GM12865 (cell line): ENCODE measurements around the gene KCNJ12.
"Not testable (repeated sequence)": the region's sequence is repeated elsewhere in the genome, so short reads cannot be mapped to it uniquely, and the experiment has no call there.

Source experiments
- DNase-seq: peaks from one replicate; pipeline ENCODE4 v3.0.0; 2010; ENCODE audit warnings: low read depth
- H3K4me3 ChIP-seq: 2 replicates; pipeline ENCODE4 v1.5.1; 2011; ENCODE audit warnings: mild to moderate bottlenecking, low read depth, low read length, control low read depth
- TF ChIP-seq, protein P1 (sequence below): IDR thresholded peaks from 2 replicates; pipeline ENCODE4 v1.5.1; 2011; ENCODE audit warnings: low read length, control low read depth, low read depth, inconsistent platforms; ENCODE audit not compliant: insufficient read depth; ENCODE audit errors: missing control alignments

KCNJ12 gene

DNA sequence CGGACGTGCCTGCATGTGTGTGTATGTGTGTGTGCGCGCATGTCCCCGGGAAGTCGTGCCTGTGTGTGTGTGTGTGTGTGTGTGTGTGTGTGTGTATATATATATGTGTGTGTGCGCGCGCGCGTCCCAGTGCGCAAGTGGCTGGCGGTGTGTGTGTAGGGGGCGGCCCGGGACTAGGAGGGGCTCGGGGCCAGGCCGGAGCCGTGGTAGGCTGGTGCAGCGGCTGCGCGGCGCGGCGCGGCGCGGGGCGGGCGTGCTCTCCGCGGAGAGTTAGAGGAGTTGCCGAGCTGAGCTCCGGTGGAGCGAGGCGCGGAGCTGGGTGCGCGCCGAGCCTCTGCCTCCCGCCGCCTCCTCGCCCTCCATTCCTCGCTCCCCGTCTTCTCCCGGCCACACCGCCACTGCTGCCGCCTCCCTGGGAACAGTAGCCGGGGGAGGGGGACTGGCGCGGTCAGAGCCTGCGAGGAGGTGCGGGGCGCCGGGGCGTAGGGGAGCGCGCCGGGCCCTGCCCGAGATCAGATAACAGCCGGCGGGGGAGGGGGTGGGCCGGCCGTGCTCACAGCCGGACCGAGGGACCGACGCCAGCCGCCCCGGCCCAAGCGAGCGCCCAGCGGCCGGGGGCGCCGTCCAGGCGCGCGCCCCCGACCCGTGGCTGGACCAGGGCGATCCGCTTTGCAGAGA lies at the start of gene KCNJ12:
KCNJ12 (plus strand) TSS at position 277 of the 678 bp plus-strand sequence. CDS start 38,986 bp downstream, outside the sequence.
- H3K4me3 ChIP-seq, result no peak within 1 kb of the TSS
- no peak for DNase-seq
- TF ChIP-seq, protein P1, sequence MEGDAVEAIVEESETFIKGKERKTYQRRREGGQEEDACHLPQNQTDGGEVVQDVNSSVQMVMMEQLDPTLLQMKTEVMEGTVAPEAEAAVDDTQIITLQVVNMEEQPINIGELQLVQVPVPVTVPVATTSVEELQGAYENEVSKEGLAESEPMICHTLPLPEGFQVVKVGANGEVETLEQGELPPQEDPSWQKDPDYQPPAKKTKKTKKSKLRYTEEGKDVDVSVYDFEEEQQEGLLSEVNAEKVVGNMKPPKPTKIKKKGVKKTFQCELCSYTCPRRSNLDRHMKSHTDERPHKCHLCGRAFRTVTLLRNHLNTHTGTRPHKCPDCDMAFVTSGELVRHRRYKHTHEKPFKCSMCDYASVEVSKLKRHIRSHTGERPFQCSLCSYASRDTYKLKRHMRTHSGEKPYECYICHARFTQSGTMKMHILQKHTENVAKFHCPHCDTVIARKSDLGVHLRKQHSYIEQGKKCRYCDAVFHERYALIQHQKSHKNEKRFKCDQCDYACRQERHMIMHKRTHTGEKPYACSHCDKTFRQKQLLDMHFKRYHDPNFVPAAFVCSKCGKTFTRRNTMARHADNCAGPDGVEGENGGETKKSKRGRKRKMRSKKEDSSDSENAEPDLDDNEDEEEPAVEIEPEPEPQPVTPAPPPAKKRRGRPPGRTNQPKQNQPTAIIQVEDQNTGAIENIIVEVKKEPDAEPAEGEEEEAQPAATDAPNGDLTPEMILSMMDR, result no peak

- not testable (repeated sequence) for DNase-seq
These were observed 48.2 kb upstream of the KCNJ12 start for GRCh38 chr17:21327921-21328320.

DNA sequence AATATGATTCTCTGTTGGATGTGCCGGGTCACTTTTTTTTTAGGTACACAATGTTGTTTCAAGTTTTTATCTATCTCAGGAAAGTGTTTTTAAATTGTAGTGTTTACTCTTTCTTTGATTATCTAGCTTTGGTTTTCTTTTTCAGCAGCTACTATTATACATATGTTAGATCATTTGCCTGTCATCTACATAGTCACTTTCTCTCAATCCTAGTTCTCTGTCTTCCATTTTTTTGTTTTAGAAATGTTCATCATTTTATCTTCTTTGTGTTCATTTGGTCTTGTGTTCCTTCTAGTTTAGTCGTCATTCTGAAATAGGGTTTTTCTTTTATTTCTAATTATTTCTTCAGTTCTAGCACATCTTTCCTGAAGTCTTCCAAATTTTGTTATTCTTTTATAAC lies 47.4 kb upstream of the KCNJ12 start:
- DNase-seq, H3K4me3 ChIP-seq: not testable (repeated sequence)

More at GRCh38 chr17:21327921-21328320, 48.2 kb upstream of the KCNJ12 start:
- not testable (repeated sequence) for H3K4me3 ChIP-seq

- H3K4me3 ChIP-seq, result no peak overlapping the region
These were observed 45.6 kb upstream of the KCNJ12 start for GRCh38 chr17:21330436-21331160.

DNA sequence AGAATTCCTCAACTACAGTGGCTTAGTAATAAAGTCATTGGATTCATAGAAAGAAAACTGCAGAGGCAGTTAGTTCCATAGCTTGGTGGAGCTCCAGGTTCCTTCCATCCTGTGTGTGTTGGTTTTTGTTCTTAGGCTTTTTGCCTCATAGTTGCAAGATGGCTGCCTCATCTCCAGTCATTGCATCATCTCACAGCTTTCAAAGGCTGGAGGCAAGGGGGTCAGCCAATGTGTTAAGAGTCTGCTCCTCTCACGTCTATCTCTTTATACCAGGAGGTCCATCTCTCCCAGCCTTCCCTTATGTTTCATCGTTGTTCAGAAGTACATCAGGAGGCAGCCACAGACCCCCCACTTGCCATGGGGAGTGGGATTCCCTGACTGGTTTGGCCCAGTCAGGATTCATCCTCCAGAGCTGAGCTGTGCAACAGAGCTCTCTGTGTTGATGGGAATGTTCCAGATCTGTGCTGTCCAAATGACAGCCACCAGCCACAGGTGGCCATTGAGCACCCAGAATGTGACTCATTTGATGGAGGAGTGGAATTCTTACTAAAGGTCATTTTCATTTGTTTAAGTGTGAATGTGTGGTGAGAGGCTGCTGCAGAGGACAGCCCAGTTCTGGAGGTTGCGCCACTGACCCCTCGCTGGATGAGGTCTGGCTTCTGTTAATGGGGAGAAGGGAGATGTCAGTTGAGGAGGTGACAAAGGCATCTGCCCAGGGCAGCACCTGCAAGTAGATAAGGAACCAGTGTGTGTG lies 39.4 kb upstream of the KCNJ12 start:
- DNase-seq, H3K4me3 ChIP-seq: not testable (repeated sequence)

More at GRCh38 chr17:21330436-21331160, 45.6 kb upstream of the KCNJ12 start:
- no peak for DNase-seq
- TF ChIP-seq, protein P1, result no peak

GRCh38 chr17:21337981-21338625 lies 38.1 kb upstream of the KCNJ12 start:
- DNase-seq, H3K4me3 ChIP-seq: not testable (repeated sequence)

- DNase-seq, result no peak
- TF ChIP-seq, protein P1, result no peak
- no peak overlapping the region for H3K4me3 ChIP-seq
These were observed 37.1 kb upstream of the KCNJ12 start for GRCh38 chr17:21339011-21339410.

GRCh38 chr17:21339571-21339970 lies 36.6 kb upstream of the KCNJ12 start:
- not testable (repeated sequence) for DNase-seq, H3K4me3 ChIP-seq

- not testable (repeated sequence) for H3K4me3 ChIP-seq, DNase-seq
These were observed 35.8 kb upstream of the KCNJ12 start for GRCh38 chr17:21340407-21340806.

DNA sequence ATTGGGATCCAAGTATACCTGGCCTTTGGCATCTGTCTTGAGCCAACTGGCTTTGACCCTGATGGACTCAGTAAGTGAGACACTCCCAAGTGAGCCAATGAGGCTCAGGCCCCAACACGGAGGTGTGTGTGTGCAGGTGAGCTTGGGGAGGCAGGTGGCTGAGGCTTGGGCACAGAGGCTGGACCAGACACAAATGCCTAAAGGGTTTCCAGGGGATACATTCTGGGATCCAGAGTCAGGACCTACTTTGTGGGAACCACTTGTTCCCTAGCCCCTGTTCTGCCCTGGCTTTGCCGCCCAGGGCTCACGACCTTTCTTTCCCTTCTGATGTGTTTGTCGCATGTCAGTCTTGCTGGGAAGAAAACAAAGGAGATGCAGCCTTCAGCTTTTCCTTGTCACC lies 34.9 kb upstream of the KCNJ12 start:
- DNase-seq, H3K4me3 ChIP-seq: not testable (repeated sequence)

GRCh38 chr17:21341925-21342540 lies 34.1 kb upstream of the KCNJ12 start:
- H3K4me3 ChIP-seq, DNase-seq: not testable (repeated sequence)

DNA sequence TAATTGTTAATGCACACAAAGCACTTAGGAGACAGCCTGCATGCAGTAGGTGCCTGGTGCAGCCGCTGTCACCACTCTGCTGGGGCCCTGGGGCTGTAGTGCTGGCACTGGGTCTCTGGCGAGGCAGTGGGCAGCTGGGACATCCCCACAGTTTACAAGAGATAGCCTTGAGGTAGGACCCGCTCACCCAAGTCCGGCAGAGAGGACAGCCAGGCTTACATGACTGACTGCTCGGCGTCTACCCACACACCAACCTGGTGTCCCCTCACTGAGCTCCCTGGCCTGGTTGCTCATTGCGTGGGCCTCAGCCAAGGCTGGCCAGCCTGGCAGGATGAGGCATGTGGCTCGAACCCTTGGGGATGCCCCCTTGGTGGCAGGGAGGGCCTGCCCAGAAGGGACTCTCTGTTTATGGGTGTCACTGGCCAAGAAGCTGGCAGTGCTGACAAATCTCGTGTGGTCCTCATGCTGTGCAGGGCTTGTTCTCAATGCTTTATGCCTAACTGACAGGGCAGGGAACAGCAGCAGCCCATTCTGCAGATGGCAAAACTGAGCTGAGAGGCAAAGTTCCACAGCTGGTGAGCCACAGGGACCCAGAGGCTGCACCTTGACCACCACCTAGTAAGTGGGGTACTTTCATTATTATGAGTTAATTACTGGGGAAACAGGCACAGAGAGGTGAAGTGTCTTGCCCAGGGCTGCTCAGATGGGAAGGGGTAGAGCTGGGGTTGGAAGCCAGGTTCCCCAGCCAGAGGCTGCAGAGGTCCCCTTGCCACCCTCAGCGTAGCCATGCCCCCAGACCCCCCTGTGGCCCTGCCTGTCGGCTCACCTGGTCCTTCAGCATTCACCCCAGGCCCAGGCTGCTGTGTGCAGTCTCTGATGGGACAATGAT lies 32.9 kb upstream of the KCNJ12 start:
- not testable (repeated sequence) for H3K4me3 ChIP-seq, DNase-seq

DNA sequence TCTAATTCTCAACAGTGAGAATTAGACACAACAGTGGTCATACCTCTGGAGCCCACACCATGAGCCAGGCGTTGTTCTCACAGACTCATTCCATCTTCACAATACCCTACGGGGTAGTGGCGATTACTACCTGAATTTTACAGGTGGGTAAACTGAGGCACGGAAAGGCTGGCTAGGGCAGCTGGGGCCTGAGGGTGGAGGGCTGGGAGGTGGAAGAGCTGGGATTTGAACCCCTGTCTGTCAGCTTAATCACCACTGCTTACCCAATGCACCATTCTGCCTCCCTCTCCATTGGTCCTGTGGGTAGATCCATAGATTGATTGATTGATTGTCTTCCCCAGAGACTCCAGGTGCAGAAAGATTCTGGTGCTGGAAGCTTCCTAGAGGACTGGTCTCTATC lies 31.4 kb upstream of the KCNJ12 start:
- not testable (repeated sequence) for H3K4me3 ChIP-seq, DNase-seq
